NK-92 (cell line): ENCODE data around the gene VAT1L.

ENCODE experiments used
- DNase-seq: peaks from one replicate; lab custom pipeline; 2025; ENCODE audit not compliant: unreplicated experiment; lab: John Stamatoyannopoulos, UW

VAT1L gene

GRCh38 chr16:77869997-77870813, 81.8 kb downstream of the VAT1L start:
- no peak for DNase-seq

DNA sequence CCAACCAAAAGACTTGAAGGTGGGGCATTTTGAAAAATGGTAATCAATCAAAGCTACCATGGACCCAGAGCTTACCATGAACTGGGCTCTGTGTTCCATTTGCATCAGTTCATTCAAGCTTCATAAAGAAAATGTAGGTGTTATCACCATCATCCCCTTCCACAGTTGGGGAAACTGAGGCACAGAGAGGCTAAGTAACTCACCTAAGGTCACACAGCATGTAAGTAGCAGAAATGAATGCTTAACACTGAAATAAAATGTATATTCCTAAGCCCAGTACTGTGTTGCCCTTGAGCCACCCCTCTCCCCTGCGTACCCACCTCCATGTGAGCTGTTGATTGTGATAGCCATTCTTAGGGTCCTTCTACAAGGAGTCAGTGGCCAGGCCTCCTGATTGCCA, 83.6 kb downstream of the VAT1L start:
- no peak for DNase-seq

DNA sequence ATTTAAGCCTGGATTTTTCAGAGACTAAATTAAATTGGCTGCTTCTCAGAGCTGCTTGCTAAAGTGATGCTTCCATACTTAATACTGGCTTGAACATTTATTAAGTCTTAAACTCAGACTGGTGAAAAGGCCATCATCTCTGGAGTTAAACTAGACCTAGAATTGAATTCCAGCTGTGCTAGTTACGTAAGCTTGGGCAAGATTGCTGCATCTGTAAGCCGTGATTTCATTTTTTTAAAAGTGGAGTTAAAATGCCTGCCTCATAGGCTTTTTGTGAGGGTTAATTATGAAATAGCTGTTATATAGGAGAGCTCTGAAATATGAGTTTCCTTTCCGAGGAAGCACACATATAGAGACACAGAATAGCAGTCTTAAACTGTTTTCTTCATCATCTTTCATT, 84.7 kb downstream of the VAT1L start:
- no peak for DNase-seq

DNA sequence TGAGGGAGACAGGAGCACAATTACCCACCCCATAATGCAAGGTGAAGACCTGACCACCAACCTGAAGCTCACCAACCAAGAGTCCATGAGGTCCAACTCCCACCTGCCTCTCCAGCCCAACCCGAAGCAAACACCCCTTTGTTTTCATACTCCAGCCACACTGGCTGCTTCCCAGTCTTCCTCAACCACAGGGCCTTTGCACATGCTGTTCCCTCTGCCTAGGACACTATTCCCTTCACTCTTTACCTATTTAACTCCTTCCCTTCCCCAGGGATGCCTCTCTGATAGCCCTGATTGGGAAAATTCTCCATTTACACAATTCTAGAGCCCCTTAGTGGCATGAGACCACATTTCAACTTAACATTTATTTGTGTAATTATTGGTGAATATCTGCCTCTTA, 86.0 kb downstream of the VAT1L start:
- DNase-seq, result no peak

- DNase-seq, result no peak
These were observed 88.4 kb downstream of the VAT1L start for GRCh38 chr16:77876776-77877175.

DNA sequence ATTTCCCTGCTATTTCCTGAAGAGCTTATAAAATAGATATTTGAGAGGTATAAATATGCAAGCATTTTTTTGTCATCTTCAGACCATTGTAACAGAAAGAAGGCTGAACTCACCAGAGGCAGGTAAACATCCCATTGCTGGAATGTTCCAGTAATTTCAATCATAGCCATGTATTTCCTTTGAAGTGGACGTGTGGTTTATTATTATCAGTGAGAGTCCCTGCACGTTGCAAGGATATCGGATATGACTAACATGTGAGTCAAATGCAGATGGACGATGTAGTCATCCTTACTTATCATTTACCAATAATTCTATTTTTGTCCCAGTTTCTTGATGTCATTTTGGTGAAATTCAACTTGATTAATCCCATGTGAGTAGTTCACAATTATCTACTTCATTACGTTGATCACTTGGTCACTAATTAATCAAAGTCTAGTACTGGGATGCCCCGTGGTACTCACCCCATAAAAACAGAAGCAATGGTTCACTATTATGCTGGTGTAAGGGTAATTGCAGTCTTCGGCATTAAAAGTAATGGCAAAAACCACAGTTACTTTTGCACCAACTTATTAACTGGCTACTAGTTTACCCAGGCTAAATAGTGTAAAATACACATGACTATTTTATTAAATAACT, 89.5 kb downstream of the VAT1L start:
- no peak for DNase-seq

DNA sequence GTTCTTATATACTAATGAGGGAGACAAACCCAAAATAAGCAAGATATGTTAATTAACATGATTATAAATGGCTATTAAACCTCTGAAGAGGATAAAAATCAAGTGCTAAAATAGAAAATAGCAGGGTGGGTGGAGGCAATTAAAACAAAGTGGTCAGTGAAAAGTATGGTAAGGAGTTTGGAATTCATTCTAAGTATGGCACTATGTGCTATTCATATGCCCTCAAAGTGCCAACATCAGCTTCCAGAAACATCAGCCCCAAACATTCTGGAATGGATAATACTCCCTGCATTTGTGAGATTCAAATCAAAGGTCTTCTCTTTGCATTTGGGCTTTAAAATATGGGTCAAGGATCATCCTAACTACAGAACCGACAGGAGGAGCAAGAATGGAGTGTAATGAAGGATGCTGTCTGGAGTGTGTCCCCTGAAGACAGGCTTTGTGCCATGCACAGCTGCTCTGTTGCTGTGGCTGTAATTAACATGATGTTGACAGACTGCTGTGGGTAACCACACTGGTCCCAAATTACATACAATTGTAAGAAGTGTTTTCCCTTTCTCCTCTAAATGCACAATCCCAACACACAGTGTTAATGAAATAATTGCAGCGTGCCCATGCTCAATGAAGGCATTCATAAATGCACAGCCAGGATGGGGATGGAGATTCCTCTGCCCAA, 93.1 kb downstream of the VAT1L start:
- DNase-seq, result no peak

DNA sequence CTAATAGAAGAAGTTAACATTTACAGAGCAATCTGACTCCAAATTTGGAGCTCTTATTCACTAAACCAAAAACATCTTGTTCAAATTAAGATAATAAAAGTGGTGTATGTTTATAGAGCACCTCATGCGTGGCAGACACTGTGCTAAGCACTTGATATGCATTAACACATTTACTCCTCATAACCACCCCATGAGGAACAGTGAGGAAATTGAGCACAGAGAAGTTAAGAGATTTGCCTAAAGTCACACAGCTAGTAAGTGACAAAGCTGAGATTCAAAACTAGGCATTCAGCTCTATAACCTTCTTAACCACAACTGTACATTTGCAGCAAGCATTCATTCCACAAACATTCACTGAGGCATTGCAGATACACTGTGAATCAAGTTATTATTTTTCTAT, 94.0 kb downstream of the VAT1L start:
- DNase-seq, result no peak

DNA sequence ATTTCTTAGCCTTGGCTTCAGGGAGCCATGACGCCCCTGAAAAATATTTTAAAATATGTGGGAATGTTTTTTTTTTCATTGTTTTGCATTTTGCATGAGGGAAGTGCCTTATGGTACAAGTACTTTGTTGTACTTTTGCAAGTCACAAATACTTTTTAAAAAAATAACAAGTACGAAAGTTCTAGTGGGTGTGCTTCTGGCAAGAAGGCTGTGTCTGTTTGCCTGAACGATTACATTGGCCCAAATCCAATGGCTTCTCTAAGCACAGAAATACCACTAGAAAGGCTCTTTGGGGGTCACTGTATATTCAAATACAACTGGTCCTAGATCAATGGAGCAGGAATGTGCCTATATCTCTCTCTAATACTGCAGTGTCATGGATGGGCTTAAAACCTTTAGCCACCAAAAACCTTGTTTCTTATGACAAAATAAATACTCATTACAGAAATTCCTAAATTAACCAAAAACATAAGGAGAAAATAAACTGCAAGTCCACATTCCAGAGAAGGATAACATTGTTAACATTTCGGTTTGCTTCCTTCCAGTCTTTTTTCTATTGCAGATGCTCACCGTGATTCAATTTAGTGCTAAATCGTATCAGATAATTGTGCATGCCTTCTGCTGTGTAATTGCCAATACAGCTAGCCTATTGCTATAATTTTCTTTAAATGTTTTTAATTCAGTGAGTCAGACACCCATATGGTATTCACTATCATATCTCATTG, 97.4 kb downstream of the VAT1L start:
- DNase-seq, result no peak

GRCh38 chr16:77888871-77889270, 100.5 kb downstream of the VAT1L start:
- no peak for DNase-seq

GRCh38 chr16:77890075-77890474, 101.7 kb downstream of the VAT1L start:
- no peak for DNase-seq

DNA sequence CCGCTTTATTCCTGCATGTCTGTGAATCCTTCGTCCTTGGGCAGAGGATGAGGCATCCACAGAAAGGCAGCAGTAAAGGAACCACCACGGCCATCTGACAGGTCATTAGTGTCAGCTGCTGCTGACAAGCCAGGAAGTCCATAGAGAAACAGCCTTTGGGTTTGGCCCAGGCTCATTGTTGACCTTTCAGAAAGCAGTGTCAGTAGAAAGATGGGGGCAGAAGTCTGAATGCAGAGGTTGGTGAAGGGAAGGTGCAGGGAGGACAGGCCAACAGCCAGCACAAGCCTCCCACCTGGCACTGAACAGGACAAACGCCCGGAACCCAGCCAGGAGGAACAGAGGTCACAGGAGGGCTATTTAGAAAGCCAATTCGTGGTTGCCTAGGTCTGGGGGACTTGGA, 105.8 kb downstream of the VAT1L start:
- no peak for DNase-seq

GRCh38 chr16:77895962-77896361, 107.6 kb downstream of the VAT1L start:
- no peak for DNase-seq

- no peak for DNase-seq
These were observed 108.2 kb downstream of the VAT1L start for GRCh38 chr16:77896415-77897128.

GRCh38 chr16:77897129-77897437, 108.7 kb downstream of the VAT1L start:
- no peak for DNase-seq

DNA sequence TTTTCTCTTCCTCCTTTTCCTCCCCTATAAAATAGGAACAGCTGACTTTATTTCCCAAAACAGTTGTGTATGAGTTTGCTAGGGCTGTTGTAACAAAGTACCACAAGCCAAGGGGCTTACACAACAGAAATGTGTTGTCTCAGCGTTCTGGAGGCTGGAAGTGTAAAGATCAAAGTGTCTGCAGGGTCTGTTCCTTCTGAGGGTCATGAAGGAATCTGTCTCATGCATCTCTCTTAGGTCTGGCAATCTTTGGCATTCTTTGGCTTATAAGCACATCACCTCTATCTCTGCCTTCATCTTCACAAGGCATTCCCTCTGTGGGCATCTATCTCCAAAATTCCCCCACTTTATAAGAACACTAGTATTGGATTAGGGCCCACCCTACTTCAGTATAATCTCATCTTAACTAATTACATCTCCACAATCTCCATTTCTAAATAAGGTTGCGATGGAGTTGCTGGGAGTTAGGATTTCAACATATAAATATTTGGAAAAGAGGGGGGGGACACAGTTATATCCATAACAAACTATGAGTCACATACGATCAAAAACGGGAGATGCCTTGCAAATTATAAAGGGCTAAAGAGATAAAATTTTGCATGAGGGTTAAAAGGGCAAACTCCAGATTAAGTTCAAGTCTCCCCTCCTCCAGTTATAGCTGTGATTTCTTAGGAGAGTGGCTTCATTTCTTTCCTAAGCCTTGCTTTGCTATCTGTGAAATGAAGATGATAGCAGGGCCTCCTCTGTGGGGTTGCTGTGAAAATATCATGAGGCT, 109.7 kb downstream of the VAT1L start:
- DNase-seq, result no peak

DNA sequence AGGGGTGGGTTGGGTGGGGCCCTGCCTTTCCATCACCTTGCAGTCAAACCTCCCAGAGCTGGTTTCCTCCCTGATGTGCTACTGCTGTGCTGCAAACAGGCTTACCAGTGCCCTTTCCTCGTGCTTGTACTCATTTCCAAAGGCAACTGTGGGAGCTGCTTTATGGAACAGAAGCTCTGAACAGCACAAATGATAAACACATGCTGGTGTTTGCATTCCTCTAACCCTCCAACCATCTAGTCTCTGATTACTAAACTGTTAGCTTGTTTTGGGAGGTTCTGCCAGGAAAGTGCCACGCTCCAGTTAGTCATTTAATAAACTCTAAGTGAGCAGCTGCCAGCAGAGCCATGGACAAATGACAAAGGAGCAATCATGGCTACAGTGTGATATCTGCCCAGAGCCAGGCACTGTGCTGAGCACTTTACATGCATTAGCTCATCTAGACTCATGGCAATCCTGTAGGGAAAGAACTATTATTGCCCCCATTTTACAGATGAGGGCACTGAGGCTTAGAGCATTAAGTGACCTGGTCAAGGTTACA, 110.4 kb downstream of the VAT1L start:
- no peak for DNase-seq

GRCh38 chr16:77899416-77899815, 111.1 kb downstream of the VAT1L start:
- DNase-seq, result no peak

DNA sequence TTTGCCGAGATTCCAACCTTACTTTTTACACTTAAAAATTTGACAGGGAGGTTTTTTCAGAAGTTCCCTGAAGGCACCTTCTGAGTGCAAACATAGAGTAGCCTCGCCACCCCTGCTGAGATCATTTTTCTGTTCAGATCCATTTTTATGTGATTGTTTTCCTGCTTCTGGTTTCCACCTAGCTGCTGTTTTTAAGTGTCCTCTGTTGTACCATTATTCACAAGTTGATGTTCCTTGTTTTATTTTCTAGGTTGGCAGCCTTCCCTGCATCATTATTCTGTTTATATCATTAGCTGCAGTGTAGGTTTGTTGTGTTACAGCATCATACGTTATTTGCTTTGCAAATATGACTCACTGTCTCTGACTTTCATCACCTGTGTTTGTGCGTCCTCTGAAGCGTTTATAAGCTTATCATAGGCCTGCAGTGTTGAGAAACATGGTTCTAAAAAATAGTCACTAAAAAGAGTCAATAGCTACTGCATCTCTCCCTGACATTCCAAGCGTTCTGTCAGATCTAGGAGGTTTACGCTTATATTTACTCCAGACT, 117.1 kb downstream of the VAT1L start:
- no peak for DNase-seq

DNA sequence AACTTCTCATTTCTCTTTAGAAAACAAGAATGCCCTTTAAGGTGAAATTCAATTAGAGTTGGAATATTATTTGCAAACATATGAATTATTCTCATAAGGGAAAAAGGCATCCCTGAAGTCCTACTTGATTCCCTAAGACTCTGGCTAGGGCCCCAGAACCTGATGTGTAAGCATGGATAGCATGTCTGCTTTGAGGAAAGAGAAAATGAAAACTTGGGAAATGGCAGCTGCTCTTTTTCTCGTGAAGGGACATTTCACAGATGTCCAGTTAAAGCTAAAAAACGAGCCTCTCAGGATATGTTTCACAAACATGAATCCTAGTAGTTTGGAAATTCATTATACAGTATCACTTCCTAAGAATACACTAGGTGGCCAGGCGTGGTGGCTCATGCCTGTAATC, 121.7 kb downstream of the VAT1L start:
- DNase-seq, result no peak
